HepG2 (cell line): ENCODE results near the gene KISS1R. TPM values are rescaled to one million over a fixed set of nuclear protein-coding genes. Genes with fewer than 3 reads are reported as not detected.
A peak's percentile ranks its signal among the peaks of the same experiment; 100 is the strongest.

ENCODE experiments used
- MED13 ChIP-seq: sonication (generic); formaldehyde crosslinking; IDR thresholded peaks from 2 replicates; pipeline ENCODE4 v1.5.0; 2020; ENCODE audit warnings: missing genetic modification reagents
- NFYB ChIP-seq: sonication (generic); formaldehyde crosslinking; IDR thresholded peaks from 2 replicates; pipeline ENCODE4 v1.4.0; 2020; ENCODE audit warnings: missing genetic modification reagents
- PRDM15 ChIP-seq: sonication (generic); formaldehyde crosslinking; IDR thresholded peaks from 2 replicates; pipeline ENCODE4 v1.4.0; 2020; ENCODE audit warnings: missing genetic modification reagents
- ZBTB33 ChIP-seq: sonication (generic); formaldehyde crosslinking; IDR thresholded peaks from 2 replicates; pipeline ENCODE4 v1.4.0; 2020; ENCODE audit warnings: missing genetic modification reagents
- ZNF788 ChIP-seq: sonication (generic); formaldehyde crosslinking; IDR thresholded peaks from 2 replicates; pipeline ENCODE4 v1.5.0; 2020; ENCODE audit warnings: mild to moderate bottlenecking, missing genetic modification reagents, borderline replicate concordance
- ZUFSP ChIP-seq: sonication (generic); formaldehyde crosslinking; IDR thresholded peaks from 2 replicates; pipeline ENCODE4 v1.9.0; 2021; ENCODE audit warnings: missing genetic modification reagents, mild to moderate bottlenecking, borderline replicate concordance
- polyA plus RNA-seq, 8 experiments: library from polyadenylated mRNA; depleted of rRNA in 3 of 8; stranded (reverse) in 7 of 8; unstranded in 1 of 8; fragments of >200 nt; fragmentation: Illumina TruSeq in 4 of 8; extraction: Trizol in 4 of 8; gene quantifications; 2 replicates each; pipeline versions ENCODE4 v1.2.1 to v1.2.3, GENCODE V29; 2011 to 2016; ENCODE audit warnings: low read depth in 4 of 8, missing spikeins in 1 of 8, mixed read lengths in 1 of 8; ENCODE audit not compliant: insufficient read depth in 1 of 8
- total RNA-seq, 5 experiments: library from RNA; depleted of rRNA; stranded (reverse); fragments of >200 nt; fragmentation: Illumina TruSeq; extraction: Trizol; gene quantifications; 2 replicates each; pipeline ENCODE4 v1.2.3, GENCODE V29; 2016; ENCODE audit warnings: low read depth in 1 of 5
- TF ChIP-seq, protein P1 (sequence below), 2 experiments: sonication (generic) in 1 of 2; formaldehyde crosslinking in 1 of 2; IDR thresholded peaks; 2 replicates each; pipeline versions ENCODE4 v1.4.0 to v1.6.1; 2016 to 2020; ENCODE audit warnings: borderline replicate concordance in 1 of 2, low read depth in 1 of 2, mild to moderate bottlenecking in 1 of 2, missing genetic modification reagents in 1 of 2
- TF ChIP-seq, protein P2 (sequence below): sonication (generic); formaldehyde crosslinking; IDR thresholded peaks from 2 replicates; pipeline ENCODE4 v1.4.0; 2020; ENCODE audit warnings: missing genetic modification reagents, mild to moderate bottlenecking, borderline replicate concordance
- TF ChIP-seq, protein P3 (sequence below): sonication (generic); formaldehyde crosslinking; IDR thresholded peaks from 2 replicates; pipeline ENCODE4 v1.4.0; 2020; ENCODE audit warnings: low read depth, mild to moderate bottlenecking, missing genetic modification reagents
- TF ChIP-seq, protein P4 (sequence below): IDR thresholded peaks from 2 replicates; pipeline ENCODE4 v1.6.1; 2016; ENCODE audit warnings: missing compliant biosample characterization, missing genetic modification reagents, borderline replicate concordance

The KISS1R gene
- total and polyA plus RNA-seq, 2 of the 13 experiments (the other 11 are each of a cell fraction or from before 2014, with no cell fraction given), result 1.1 to 10.2 TPM

DNA sequence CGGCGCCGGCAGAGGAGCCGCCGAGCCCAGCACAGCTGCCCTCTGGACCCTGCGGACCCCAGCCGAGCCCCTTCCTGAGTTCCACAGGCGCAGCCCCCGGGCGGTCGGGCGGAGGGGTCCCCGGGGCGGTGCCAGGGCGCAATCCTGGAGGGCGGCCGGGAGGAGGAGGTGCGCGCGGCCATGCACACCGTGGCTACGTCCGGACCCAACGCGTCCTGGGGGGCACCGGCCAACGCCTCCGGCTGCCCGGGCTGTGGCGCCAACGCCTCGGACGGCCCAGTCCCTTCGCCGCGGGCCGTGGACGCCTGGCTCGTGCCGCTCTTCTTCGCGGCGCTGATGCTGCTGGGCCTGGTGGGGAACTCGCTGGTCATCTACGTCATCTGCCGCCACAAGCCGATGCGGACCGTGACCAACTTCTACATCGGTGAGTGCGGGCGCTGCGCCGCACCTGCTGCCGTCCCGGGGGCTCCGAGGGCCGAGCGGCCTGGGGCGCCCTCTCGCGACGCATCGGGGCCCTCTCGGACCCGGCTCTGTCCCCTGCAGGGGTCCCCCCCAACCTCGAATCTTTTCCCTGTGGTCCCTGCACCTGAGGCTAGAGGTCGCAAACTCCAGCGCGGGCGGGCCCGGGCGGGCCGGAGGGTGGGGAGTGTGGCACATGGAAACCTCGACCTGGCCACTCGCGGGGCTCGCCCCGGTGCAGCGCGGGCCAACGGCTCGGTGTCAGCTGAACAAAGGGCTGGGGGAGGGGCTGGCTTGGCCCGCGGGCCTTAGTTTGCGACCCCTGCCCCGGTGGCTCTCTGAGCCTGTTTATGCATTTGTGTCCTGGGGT is at the start of gene KISS1R (continued):
- TF ChIP-seq ZBTB33 (CRISPR knock-in tag) (peak; percentile 76), ZNF788 (CRISPR knock-in tag) (peak; percentile 34; the same call in 1 of the 2 replicates), ZUFSP (CRISPR knock-in tag) (no peak), NFYB (CRISPR knock-in tag) (no peak), PRDM15 (CRISPR knock-in tag) (0 out of 2 replicates have a peak, but pooled peaks have one; percentile 41), MED13 (CRISPR knock-in tag) (peak; percentile 88; the same call in 1 of the 2 replicates)
- TF ChIP-seq, protein P1, sequence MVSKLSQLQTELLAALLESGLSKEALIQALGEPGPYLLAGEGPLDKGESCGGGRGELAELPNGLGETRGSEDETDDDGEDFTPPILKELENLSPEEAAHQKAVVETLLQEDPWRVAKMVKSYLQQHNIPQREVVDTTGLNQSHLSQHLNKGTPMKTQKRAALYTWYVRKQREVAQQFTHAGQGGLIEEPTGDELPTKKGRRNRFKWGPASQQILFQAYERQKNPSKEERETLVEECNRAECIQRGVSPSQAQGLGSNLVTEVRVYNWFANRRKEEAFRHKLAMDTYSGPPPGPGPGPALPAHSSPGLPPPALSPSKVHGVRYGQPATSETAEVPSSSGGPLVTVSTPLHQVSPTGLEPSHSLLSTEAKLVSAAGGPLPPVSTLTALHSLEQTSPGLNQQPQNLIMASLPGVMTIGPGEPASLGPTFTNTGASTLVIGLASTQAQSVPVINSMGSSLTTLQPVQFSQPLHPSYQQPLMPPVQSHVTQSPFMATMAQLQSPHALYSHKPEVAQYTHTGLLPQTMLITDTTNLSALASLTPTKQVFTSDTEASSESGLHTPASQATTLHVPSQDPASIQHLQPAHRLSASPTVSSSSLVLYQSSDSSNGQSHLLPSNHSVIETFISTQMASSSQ (IDR thresholded peaks at IDR 0.05; ENCODE audit: low read depth), result no peak
- TF ChIP-seq, protein P1 (CRISPR knock-in tag; IDR thresholded peaks at IDR 0.05; ENCODE audit: borderline replicate concordance), result no peak; the same call in 1 of the 2 replicates
- TF ChIP-seq, protein P2, sequence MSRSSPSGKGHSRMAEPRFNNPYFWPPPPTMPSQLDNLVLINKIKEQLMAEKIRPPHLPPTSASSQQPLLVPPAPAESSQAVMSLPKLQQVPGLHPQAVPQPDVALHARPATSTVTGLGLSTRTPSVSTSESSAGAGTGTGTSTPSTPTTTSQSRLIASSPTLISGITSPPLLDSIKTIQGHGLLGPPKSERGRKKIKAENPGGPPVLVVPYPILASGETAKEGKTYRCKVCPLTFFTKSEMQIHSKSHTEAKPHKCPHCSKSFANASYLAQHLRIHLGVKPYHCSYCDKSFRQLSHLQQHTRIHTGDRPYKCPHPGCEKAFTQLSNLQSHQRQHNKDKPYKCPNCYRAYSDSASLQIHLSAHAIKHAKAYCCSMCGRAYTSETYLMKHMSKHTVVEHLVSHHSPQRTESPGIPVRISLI (CRISPR knock-in tag), result no peak
- TF ChIP-seq, protein P3, sequence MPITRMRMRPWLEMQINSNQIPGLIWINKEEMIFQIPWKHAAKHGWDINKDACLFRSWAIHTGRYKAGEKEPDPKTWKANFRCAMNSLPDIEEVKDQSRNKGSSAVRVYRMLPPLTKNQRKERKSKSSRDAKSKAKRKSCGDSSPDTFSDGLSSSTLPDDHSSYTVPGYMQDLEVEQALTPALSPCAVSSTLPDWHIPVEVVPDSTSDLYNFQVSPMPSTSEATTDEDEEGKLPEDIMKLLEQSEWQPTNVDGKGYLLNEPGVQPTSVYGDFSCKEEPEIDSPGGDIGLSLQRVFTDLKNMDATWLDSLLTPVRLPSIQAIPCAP, result no peak
- TF ChIP-seq, protein P4, sequence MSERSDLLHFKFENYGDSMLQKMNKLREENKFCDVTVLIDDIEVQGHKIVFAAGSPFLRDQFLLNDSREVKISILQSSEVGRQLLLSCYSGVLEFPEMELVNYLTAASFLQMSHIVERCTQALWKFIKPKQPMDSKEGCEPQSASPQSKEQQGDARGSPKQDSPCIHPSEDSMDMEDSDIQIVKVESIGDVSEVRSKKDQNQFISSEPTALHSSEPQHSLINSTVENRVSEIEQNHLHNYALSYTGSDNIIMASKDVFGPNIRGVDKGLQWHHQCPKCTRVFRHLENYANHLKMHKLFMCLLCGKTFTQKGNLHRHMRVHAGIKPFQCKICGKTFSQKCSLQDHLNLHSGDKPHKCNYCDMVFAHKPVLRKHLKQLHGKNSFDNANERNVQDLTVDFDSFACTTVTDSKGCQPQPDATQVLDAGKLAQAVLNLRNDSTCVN (CRISPR knock-in tag), result no peak
